T-helper 2 cell treated with Interferon-gamma antibody and Interleukin-4, amounts not matched to agents 5 μg/mL and 100 μg/mL, for 36 hours (primary cell): Measurements from ENCODE around the gene PLSCR5.

Source experiments
- DNase-seq: peaks from one replicate; pipeline ENCODE4 v3.0.0; 2021; ENCODE audit warnings: low spot score
- H3K27ac Mint-ChIP-seq: one replicate; pipeline ENCODE4 v1.8.0; 2021; ENCODE audit warnings: mild to moderate bottlenecking, mixed read lengths
- H3K27me3 Mint-ChIP-seq: one replicate; pipeline ENCODE4 v1.8.0; 2021; ENCODE audit warnings: low read depth, mixed read lengths
- H3K36me3 Mint-ChIP-seq: one replicate; pipeline ENCODE4 v1.8.0; 2021; ENCODE audit warnings: low read depth, mixed read lengths
- H3K4me1 Mint-ChIP-seq: one replicate; pipeline ENCODE4 v1.8.0; 2021; ENCODE audit warnings: low read depth, mixed read lengths
- H3K4me3 Mint-ChIP-seq: one replicate; pipeline ENCODE4 v1.8.0; 2022; ENCODE audit warnings: mild to moderate bottlenecking, moderate library complexity, mixed read lengths
- H3K9me3 Mint-ChIP-seq: one replicate; pipeline ENCODE4 v1.8.0; 2021; ENCODE audit warnings: mixed read lengths

The PLSCR5 gene

GRCh38 chr3:146621723-146622122 is 16.6 kb upstream of the PLSCR5 start:
- no peaks in the 10 kb centered on the region for H3K9me3 Mint-ChIP-seq
- peaks cover 3% of the 10 kb centered on the region for H3K4me1 Mint-ChIP-seq
- H3K36me3 Mint-ChIP-seq, result no peaks in the 10 kb centered on the region
- H3K4me3 Mint-ChIP-seq, result no peak overlapping the region
- no peak for DNase-seq
- no peak overlapping the region for H3K27ac Mint-ChIP-seq
- H3K27me3 Mint-ChIP-seq, result no peaks in the 10 kb centered on the region

- no peaks in the 10 kb centered on the region for H3K4me1 Mint-ChIP-seq
- H3K9me3 Mint-ChIP-seq, result no peaks in the 10 kb centered on the region
- no peak for DNase-seq
- no peak overlapping the region for H3K4me3 Mint-ChIP-seq
- H3K27ac Mint-ChIP-seq, result no peak overlapping the region
- H3K36me3 Mint-ChIP-seq, result no peaks in the 10 kb centered on the region
- peaks cover 4% of the 10 kb centered on the region for H3K27me3 Mint-ChIP-seq
Measured at GRCh38 chr3:146612015-146612414, 6.9 kb upstream of the PLSCR5 start.

GRCh38 chr3:146611096-146611495 is 6.0 kb upstream of the PLSCR5 start:
- Mint-ChIP-seq H3K9me3 (no peaks in the 10 kb centered on the region), H3K27ac (no peak overlapping the region), H3K4me1 (no peaks in the 10 kb centered on the region), H3K36me3 (no peaks in the 10 kb centered on the region), H3K27me3 (peaks cover 4% of the 10 kb centered on the region), H3K4me3 (no peak overlapping the region)
- DNase-seq, result no peak

- Mint-ChIP-seq H3K27me3 (peaks cover 5% of the 10 kb centered on the region), H3K4me3 (no peak overlapping the region), H3K9me3 (no peaks in the 10 kb centered on the region), H3K4me1 (no peaks in the 10 kb centered on the region), H3K36me3 (no peaks in the 10 kb centered on the region), H3K27ac (no peak overlapping the region)
- DNase-seq, result no peak
Measured at GRCh38 chr3:146598535-146598934, 6.6 kb downstream of the PLSCR5 start.

- no peak overlapping the region for H3K4me3 Mint-ChIP-seq
- H3K36me3 Mint-ChIP-seq, result no peaks in the 10 kb centered on the region
- H3K4me1 Mint-ChIP-seq, result no peaks in the 10 kb centered on the region
- H3K27ac Mint-ChIP-seq, result no peak overlapping the region
- peaks cover 6% of the 10 kb centered on the region for H3K27me3 Mint-ChIP-seq
- no peaks in the 10 kb centered on the region for H3K9me3 Mint-ChIP-seq
- no peak for DNase-seq
Measured at GRCh38 chr3:146594843-146595482, 10.2 kb downstream of the PLSCR5 start.

GRCh38 chr3:146593776-146594175 is 11.4 kb downstream of the PLSCR5 start:
- Mint-ChIP-seq H3K9me3 (no peaks in the 10 kb centered on the region), H3K27ac (no peak overlapping the region), H3K4me3 (no peak overlapping the region), H3K36me3 (no peaks in the 10 kb centered on the region), H3K27me3 (peaks cover 10% of the 10 kb centered on the region), H3K4me1 (no peaks in the 10 kb centered on the region)
- DNase-seq, result no peak

- Mint-ChIP-seq H3K4me3 (no peak overlapping the region), H3K36me3 (no peaks in the 10 kb centered on the region), H3K27me3 (peaks cover 11% of the 10 kb centered on the region), H3K27ac (no peak overlapping the region), H3K4me1 (no peaks in the 10 kb centered on the region), H3K9me3 (no peaks in the 10 kb centered on the region)
- no peak for DNase-seq
Measured at GRCh38 chr3:146590521-146590920, 14.6 kb downstream of the PLSCR5 start.

- no peaks in the 10 kb centered on the region for H3K4me1 Mint-ChIP-seq
- H3K9me3 Mint-ChIP-seq, result no peaks in the 10 kb centered on the region
- DNase-seq, result no peak
- H3K27ac Mint-ChIP-seq, result no peak overlapping the region
- H3K27me3 Mint-ChIP-seq, result peaks cover 11% of the 10 kb centered on the region
- no peak overlapping the region for H3K4me3 Mint-ChIP-seq
- no peaks in the 10 kb centered on the region for H3K36me3 Mint-ChIP-seq
Measured at GRCh38 chr3:146589899-146590508, 15.1 kb downstream of the PLSCR5 start.

- no peak for DNase-seq
- H3K9me3 Mint-ChIP-seq, result peaks cover 3% of the 10 kb centered on the region
- no peak overlapping the region for H3K4me3 Mint-ChIP-seq
- H3K36me3 Mint-ChIP-seq, result no peaks in the 10 kb centered on the region
- H3K4me1 Mint-ChIP-seq, result no peaks in the 10 kb centered on the region
- no peak overlapping the region for H3K27ac Mint-ChIP-seq
- peaks cover 14% of the 10 kb centered on the region for H3K27me3 Mint-ChIP-seq
Measured at GRCh38 chr3:146585156-146585555, 20.0 kb downstream of the PLSCR5 start.

GRCh38 chr3:146581951-146582467 is 23.1 kb downstream of the PLSCR5 start:
- Mint-ChIP-seq H3K4me1 (no peaks in the 10 kb centered on the region), H3K27ac (no peak overlapping the region), H3K36me3 (no peaks in the 10 kb centered on the region), H3K9me3 (peaks cover 3% of the 10 kb centered on the region), H3K4me3 (no peak overlapping the region), H3K27me3 (peaks cover 5% of the 10 kb centered on the region)
- no peak for DNase-seq

- Mint-ChIP-seq H3K4me3 (no peak overlapping the region), H3K9me3 (peaks cover 3% of the 10 kb centered on the region), H3K4me1 (no peaks in the 10 kb centered on the region), H3K27ac (no peak overlapping the region), H3K36me3 (no peaks in the 10 kb centered on the region), H3K27me3 (peaks cover 5% of the 10 kb centered on the region)
- no peak for DNase-seq
Measured at GRCh38 chr3:146581080-146581601, 24.0 kb downstream of the PLSCR5 start.

GRCh38 chr3:146577662-146578061 is 27.5 kb downstream of the PLSCR5 start:
- Mint-ChIP-seq H3K4me3 (no peak overlapping the region), H3K9me3 (no peaks in the 10 kb centered on the region), H3K36me3 (no peaks in the 10 kb centered on the region), H3K27ac (no peak overlapping the region), H3K4me1 (no peaks in the 10 kb centered on the region), H3K27me3 (peaks cover 6% of the 10 kb centered on the region)
- DNase-seq, result no peak

- no peak for DNase-seq
- H3K27me3 Mint-ChIP-seq, result peaks cover 15% of the 10 kb centered on the region
- H3K9me3 Mint-ChIP-seq, result no peaks in the 10 kb centered on the region
- no peaks in the 10 kb centered on the region for H3K4me1 Mint-ChIP-seq
- H3K36me3 Mint-ChIP-seq, result no peaks in the 10 kb centered on the region
- no peak overlapping the region for H3K4me3 Mint-ChIP-seq
- no peak overlapping the region for H3K27ac Mint-ChIP-seq
Measured at GRCh38 chr3:146575636-146576035, 29.5 kb downstream of the PLSCR5 start.

- H3K27ac Mint-ChIP-seq, result no peak overlapping the region
- no peaks in the 10 kb centered on the region for H3K9me3 Mint-ChIP-seq
- no peak overlapping the region for H3K4me3 Mint-ChIP-seq
- H3K36me3 Mint-ChIP-seq, result no peaks in the 10 kb centered on the region
- DNase-seq, result no peak
- peaks cover 18% of the 10 kb centered on the region for H3K27me3 Mint-ChIP-seq
- no peaks in the 10 kb centered on the region for H3K4me1 Mint-ChIP-seq
Measured at GRCh38 chr3:146574173-146574572, 31.0 kb downstream of the PLSCR5 start.
